ENCODE results near the gene COX4I2. TPM values are rescaled to one million over a fixed set of nuclear protein-coding genes. Genes with fewer than 3 reads are reported as not detected.

Gene COX4I2
- total and polyA plus RNA-seq, 2 donors (not counting 1 experiment from before 2014, with no cell fraction given), result not detected

DNA sequence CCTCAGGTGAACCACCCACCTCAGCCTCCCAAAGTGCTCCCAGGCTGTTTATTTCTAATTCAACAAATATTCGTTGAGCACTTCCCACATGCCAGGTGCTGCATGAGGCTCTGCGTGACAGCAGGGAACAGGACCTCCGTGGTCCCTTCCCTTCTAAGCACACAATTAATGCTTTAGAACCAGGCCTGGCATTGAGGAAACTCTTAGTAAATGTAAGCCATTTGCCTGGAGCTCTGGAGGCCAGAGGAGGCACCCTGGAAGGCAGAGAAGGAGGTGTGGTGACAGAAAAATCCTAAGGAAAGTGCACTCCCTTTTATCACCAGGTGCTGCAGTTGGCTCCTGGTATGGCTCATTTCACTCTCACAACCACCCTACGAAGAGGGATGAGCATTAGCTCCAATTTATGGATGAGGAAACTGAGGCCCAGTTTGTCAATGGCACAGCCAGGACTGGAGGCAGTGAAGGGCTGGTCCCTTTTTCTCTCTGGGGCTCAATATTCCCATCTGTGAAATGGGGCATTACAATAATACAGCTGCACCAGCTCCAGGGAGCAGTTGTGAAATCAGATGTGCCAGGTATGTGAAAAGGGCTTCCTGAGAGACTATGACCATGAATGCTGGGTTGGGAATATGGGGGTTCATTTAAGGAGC is 40.8 kb upstream of the COX4I2 start:
- WGBS (ENCODE audit: insufficient coverage), result 71% methylated on average over 1 of the region's 4 CpGs
- H3K27ac Mint-ChIP-seq, result no peak overlapping the region
- POLR2A ChIA-PET, result no interaction called here
- no peaks in the 10 kb centered on the region for H4K20me1 ChIP-seq (ENCODE audit: control insufficient read depth, insufficient read depth, low read length, poor library complexity, severe bottlenecking)
- no peaks in the 10 kb centered on the region for H3K27me3 ChIP-seq (replicated peaks in 1 of 4; ENCODE audit: control extremely low read depth in 1 of 4, control insufficient read depth in 3 of 4, insufficient read depth in 4 of 4, low read length in 3 of 4)
- H3K36me3 ChIP-seq (replicated peaks in 1 of 2; ENCODE audit: control extremely low read depth in 1 of 2, control insufficient read depth in 1 of 2, extremely low read depth in 1 of 2, insufficient read depth in 2 of 2, low read length in 1 of 2), result no peaks in the 10 kb centered on the region
- CTCF ChIA-PET, result interaction anchor here (1.1 to 1.3 kb wide), 2 partner anchors 16 to 27 kb away, joined by 5 to 6 read pairs; no protein-coding TSS in a partner anchor
- H2AFZ ChIP-seq (ENCODE audit: insufficient read depth, low read depth, low read length, poor library complexity, severe bottlenecking), result no peak overlapping the region
- TF ChIP-seq CTCF (IDR thresholded peaks at IDR 0.05), result no peak
- TF ChIP-seq EZH2 (IDR thresholded peaks at IDR 0.05; ENCODE audit: borderline replicate concordance, insufficient read depth, low read depth, low read length, poor library complexity, severe bottlenecking), result no peak
- peaks cover 0 to 3% (median 0%) of the 10 kb centered on the region in 3 donors for H3K9me3 ChIP-seq (ENCODE audit: control extremely low read depth in 1 of 3, control insufficient read depth in 2 of 3, insufficient read depth in 1 of 3, low read length in 2 of 3)
- ATAC-seq (ENCODE audit: low read depth) (no peak), DNase-seq (no peak)
- H3K4me3 ChIP-seq (ENCODE audit: control extremely low read depth in 1 of 5, extremely low read depth in 1 of 5, insufficient read depth in 1 of 5, low read depth in 2 of 5, low read length in 4 of 5), result no peak overlapping the region
- intact Hi-C loops (cut with micrococcal nuclease), result no loop called here
- no peak overlapping the region for H3K27ac ChIP-seq (ENCODE audit: low read length in 2 of 2)
- no peak overlapping the region for H3K4me2 ChIP-seq (replicated peaks; ENCODE audit: low read depth, low read length, poor library complexity, severe bottlenecking)
- peaks cover 3% of the 10 kb centered on the region for H3K27me3 Mint-ChIP-seq
- H3K4me1 Mint-ChIP-seq, result no peaks in the 10 kb centered on the region
- H3K4me1 ChIP-seq (ENCODE audit: control insufficient read depth in 2 of 2, insufficient read depth in 2 of 2, low read length in 2 of 2), result no peaks in the 10 kb centered on the region
- H3K9me3 Mint-ChIP-seq (ENCODE audit: insufficient read depth), result no peaks in the 10 kb centered on the region
- no peak overlapping the region for H3K9ac ChIP-seq (ENCODE audit: low read length)
- no peak overlapping the region for H3K4me3 Mint-ChIP-seq
- H3K79me2 ChIP-seq (ENCODE audit: control insufficient read depth, insufficient read depth, low read length), result no peaks in the 10 kb centered on the region

- H3K4me3 Mint-ChIP-seq, result no peak overlapping the region
- H2AFZ ChIP-seq (ENCODE audit: insufficient read depth, low read depth, low read length, poor library complexity, severe bottlenecking), result no peak overlapping the region
- H3K4me3 ChIP-seq (ENCODE audit: control extremely low read depth in 1 of 5, extremely low read depth in 1 of 5, insufficient read depth in 1 of 5, low read depth in 2 of 5, low read length in 4 of 5), result no peak overlapping the region
- ChIA-PET POLR2A (no interaction called here), CTCF (interaction anchor here (1.1 kb wide), 1 partner anchor 15 kb away, joined by 5 read pairs; no protein-coding TSS in a partner anchor)
- H3K27me3 Mint-ChIP-seq, result peaks cover 5% of the 10 kb centered on the region
- no peak overlapping the region for H3K9ac ChIP-seq (ENCODE audit: low read length)
- TF ChIP-seq CTCF (IDR thresholded peaks at IDR 0.05), result no peak
- no peak for TF ChIP-seq EZH2 (IDR thresholded peaks at IDR 0.05; ENCODE audit: borderline replicate concordance, insufficient read depth, low read depth, low read length, poor library complexity, severe bottlenecking)
- peaks cover 0 to 3% (median 0%) of the 10 kb centered on the region in 3 donors for H3K9me3 ChIP-seq (ENCODE audit: control extremely low read depth in 1 of 3, control insufficient read depth in 2 of 3, insufficient read depth in 1 of 3, low read length in 2 of 3)
- no peaks in the 10 kb centered on the region for H3K79me2 ChIP-seq (ENCODE audit: control insufficient read depth, insufficient read depth, low read length)
- ATAC-seq (ENCODE audit: low read depth) (no peak), DNase-seq (no peak)
- H3K27ac ChIP-seq (ENCODE audit: low read length in 2 of 2), result no peak overlapping the region
- peaks cover 0 to under 1% (median under 1%) of the 10 kb centered on the region in 4 experiments for H3K27me3 ChIP-seq (replicated peaks in 1 of 4; ENCODE audit: control extremely low read depth in 1 of 4, control insufficient read depth in 3 of 4, insufficient read depth in 4 of 4, low read length in 3 of 4)
- no peaks in the 10 kb centered on the region for H3K9me3 Mint-ChIP-seq (ENCODE audit: insufficient read depth)
- WGBS (ENCODE audit: insufficient coverage), result no CpG with 5 or more reads among the region's 2 CpGs
- intact Hi-C loops (cut with micrococcal nuclease), result no loop called here
- H3K4me1 Mint-ChIP-seq, result peaks cover under 1% of the 10 kb centered on the region
- H3K4me1 ChIP-seq (ENCODE audit: control insufficient read depth in 2 of 2, insufficient read depth in 2 of 2, low read length in 2 of 2), result no peaks in the 10 kb centered on the region
- H3K4me2 ChIP-seq (replicated peaks; ENCODE audit: low read depth, low read length, poor library complexity, severe bottlenecking), result no peak overlapping the region
- H4K20me1 ChIP-seq (ENCODE audit: control insufficient read depth, insufficient read depth, low read length, poor library complexity, severe bottlenecking), result no peaks in the 10 kb centered on the region
- H3K36me3 ChIP-seq (replicated peaks in 1 of 2; ENCODE audit: control extremely low read depth in 1 of 2, control insufficient read depth in 1 of 2, extremely low read depth in 1 of 2, insufficient read depth in 2 of 2, low read length in 1 of 2), result no peaks in the 10 kb centered on the region
- no peak overlapping the region for H3K27ac Mint-ChIP-seq
These were observed 40.2 kb upstream of the COX4I2 start for GRCh38 chr20:31597481-31597855.
